GM12891 (cell line): ENCODE data around the gene ADCY3.

Source experiments
- POLR2A ChIP-seq: IDR thresholded peaks from 2 replicates; pipeline ENCODE4 v1.6.1; 2011; ENCODE audit warnings: low read depth, low read length, control low read depth
- POLR2AphosphoS5 ChIP-seq: IDR thresholded peaks from 2 replicates; pipeline ENCODE4 v1.6.1; 2011; ENCODE audit warnings: low read depth, low read length, control low read depth
- TAF1 ChIP-seq: IDR thresholded peaks from 2 replicates; pipeline ENCODE4 v1.6.1; 2011; ENCODE audit warnings: low read depth, low read length, control low read depth

DNA sequence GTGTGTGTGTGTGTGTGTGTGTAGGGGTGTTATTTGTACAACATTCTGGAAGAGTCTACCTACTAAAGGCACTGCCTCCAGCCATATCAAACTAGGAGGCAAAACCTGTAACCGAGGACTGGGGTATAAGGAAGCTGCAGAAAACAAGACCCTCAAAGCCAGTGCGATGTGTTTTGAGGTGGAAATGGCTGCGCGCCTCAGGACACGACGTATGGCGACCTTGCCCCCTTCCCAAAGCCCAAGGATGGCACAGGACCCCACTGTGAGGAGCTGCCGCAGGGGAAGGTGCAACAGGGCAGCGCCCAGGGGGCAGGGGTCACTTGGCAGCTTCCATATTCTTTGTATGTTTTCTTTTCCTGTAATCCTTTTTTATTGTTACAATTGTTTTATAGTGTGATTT, 67.0 kb downstream of the ADCY3 start:
- TF ChIP-seq POLR2A, result no peak
- TF ChIP-seq POLR2AphosphoS5, result no peak
- TF ChIP-seq TAF1, result no peak
